DMS53 (cell line): ENCODE results near the gene LRRC4B.

Experiments
- DNase-seq: peaks from one replicate; lab custom pipeline; 2025; lab: John Stamatoyannopoulos, UW

The LRRC4B gene

GRCh38 chr19:50522881-50523280 is 45.4 kb downstream of the LRRC4B start:
- no peak for DNase-seq

- no peak for DNase-seq
Measured at GRCh38 chr19:50520822-50521465, 47.3 kb downstream of the LRRC4B start.

GRCh38 chr19:50519006-50519575 is 49.1 kb downstream of the LRRC4B start:
- DNase-seq = no peak

GRCh38 chr19:50518091-50519005 is 49.9 kb downstream of the LRRC4B start:
- DNase-seq = no peak

GRCh38 chr19:50517704-50518075 is 50.5 kb downstream of the LRRC4B start:
- DNase-seq = no peak

GRCh38 chr19:50516964-50517703 is 51.1 kb downstream of the LRRC4B start:
- DNase-seq = no peak

DNA sequence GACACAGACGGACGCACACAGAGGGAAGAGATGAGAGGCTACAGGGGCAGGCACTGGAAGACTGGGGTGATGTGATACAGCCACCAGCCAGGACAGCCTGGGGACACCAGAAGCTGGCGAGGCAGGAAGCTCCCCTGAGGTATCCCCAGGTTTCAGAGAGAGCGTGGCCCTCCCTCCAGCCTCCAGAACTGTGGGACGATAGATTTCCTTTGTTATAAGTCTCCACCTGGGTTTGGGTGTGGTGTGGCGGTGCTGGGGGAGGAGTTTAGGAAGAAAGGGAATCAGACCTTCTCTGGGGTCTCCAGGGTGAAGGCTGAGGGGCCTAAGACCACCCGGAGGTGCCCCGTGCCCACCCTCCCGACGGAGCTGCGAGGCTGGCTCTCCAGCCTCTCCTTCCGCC is 51.8 kb downstream of the LRRC4B start:
- DNase-seq = no peak

DNA sequence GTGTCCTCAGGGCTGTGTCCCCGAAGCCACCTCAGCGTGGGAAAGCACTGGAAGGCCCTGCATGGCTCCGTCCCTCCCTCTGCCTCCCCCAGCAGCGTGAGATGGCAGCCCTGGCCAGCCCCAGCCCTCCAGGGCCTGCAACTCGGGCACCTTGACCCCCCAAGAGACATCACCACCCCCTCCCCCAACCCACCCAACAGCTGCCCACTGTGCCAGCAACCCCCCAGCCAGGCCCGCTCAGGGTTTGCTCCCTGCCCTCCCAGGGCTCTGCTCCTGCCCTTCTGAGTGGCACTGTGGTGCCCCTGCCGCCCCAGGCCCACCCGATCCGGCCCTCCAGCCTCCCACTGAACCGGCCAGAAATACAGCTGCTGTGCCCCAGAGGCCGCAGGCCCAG is 53.1 kb downstream of the LRRC4B start:
- DNase-seq = no peak

DNA sequence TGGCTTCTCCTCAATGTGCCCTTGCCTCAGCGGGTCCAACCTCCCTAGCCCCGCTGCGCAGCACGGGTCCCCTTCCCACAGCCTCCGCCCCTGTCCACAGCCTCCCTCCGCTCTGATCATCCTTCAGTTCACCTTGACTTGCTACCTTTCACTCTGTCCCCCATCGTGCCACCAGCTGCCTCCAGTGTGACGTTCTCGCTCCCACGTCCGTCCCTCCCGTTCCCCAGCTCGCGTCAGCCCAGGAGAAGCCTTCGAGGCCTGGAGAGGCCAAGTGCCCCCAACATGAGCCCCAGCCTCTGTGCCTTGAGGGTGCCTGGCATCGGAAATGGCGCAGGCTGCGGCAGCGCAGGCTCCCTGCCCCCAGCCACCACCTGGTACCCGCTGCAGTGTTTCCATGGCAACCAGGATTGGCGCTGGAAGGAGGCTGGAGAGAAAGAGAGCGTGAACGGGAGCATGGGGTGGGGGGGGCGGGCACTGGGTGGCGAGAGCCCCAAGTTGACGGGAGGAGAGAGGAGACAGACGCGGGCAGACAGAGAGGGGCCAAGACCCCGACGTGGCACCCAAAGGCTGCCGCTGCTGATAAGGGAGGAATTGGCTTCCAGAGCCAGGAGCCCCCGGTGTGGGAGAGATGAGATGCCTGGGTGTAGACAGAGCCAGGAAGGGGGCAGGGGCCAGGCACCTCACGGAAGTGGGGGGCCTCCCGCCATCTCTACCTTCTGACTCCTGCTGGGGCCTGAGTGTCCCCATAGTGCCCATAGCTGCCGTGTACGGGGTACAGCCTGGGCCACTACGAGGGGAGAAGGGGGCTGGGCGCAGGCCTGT is 53.7 kb downstream of the LRRC4B start:
- DNase-seq = peak; percentile 67

- peak; percentile 28 for DNase-seq
Measured at GRCh38 chr19:50513746-50514345, 54.4 kb downstream of the LRRC4B start, which contains the start of gene ASPDH. Gene ASPDH, minus strand, starts transcription at chr19:50513913. Its CDS starts 90 bp downstream, at chr19:50513823.

DNA sequence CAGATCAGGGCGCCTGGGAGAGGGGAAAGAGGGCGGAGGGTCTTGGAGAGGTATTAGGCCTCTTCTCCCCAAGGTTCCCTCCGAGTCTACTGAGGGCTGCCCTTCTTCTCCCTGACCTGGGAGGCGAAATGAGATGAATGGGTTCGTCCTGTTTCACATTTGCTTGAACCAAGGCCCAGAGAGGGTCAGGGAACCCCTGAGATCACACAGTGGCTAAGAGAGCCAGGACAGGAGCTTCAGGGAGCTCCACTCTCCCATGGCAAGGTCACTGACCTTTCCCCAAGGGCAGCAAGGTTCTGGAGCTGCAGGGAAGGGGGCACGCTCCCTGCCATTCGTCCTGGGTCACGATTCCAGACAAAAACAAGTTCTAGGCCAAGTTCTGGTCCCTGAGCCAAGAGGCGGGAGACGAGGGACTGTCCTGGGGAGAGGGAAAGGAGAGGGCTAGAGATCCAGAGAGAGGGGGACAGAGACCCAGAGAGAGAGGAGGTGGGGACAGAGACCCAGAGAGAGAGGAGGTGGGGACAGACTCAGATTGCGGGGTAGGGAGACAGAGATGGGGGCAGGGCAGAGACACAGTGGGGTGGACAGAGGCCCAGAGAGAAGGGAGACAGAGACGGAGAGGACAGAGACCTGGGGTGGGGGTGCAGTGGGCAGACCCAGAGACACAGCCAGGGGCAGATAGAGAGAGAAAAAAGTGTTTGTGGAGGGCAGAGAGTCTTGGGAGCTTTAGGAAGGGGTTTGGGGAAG is 55.1 kb downstream of the LRRC4B start:
- DNase-seq = no peak

DNA sequence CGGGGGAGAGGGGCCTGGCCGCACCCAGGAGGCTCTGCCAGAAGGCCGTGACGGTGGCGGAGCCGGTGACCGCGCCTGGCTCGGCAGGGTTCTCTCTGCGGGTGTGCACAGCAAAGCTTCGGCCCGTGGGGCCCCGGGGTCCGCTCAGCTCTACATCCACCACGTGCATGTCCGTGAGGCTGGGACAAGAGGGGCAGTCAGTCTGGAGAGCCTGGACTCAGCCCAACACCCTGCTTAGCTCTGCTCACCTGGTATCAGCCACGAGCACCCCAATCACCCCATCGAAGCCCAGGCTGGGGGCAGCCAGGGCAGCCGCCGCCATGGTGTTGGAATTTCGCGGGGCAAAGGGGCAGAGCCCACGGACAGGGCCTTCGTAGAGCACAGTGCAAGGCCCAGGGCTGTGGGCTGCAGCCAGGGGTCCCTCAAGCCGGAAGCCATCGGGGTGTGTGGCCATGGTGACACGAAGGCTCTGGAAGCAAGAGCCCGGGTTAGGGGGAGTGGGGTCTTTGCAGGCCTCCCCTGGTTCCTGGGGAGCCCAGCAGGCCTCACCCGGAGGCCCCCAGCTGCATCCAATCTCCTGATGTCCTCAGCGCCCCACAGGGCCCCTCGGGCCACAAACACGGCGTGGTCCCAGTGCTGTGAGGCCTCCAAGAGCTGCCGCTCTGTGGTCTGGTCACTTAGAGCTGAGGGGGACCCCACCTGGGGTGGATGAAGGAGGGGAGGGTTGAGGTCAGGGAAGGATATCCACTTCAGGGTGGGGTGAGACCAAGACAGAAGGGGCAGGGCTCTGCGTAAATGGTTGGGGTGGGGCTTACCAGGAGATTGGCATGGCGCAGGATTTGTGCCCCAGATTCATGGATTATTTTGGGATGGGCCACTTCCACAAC is 55.9 kb downstream of the LRRC4B start:
- DNase-seq = no peak

DNA sequence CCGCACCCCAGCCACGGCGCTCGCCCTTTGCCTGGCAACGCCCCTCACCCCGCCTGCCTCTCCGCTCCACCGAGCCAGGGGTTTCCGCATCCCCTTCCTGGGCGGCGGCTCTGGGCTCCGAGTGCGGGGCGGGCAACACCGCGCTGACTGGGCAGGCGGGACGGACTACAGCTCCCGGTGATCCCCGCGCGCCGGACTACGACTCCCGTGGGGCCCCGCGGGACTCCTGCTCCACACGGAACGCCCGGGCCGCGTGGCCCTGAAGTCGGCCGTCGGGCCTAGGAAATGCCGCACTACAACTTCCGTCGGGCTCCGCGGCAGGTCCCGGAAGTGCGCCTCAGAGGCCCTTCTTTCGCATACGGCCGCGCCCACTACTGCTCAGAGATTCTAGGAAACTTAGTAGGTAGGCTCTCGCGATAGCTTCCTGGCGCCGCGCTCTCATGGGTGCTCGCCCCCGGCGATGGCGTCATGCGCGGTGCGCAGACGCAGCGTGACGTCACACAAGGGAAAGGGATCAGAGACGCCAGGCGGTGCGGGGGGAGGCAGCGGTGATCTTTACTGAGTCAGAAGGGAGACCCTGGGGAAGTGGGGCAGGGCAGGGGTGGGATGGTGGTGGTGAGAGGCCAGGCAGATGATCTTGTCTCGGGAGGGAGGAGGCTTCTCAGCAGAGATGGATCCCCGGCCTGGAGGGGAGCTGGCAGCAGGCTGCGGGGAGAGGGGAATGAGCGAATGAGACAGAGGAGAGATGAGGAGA is 57.0 kb downstream of the LRRC4B start, which contains the start of gene JOSD2:
Gene JOSD2, minus strand, starts transcription at position 123 of the 754 bp plus-strand sequence. CDS start 760 bp downstream, outside the sequence.
- DNase-seq = peak; percentile 96

DNA sequence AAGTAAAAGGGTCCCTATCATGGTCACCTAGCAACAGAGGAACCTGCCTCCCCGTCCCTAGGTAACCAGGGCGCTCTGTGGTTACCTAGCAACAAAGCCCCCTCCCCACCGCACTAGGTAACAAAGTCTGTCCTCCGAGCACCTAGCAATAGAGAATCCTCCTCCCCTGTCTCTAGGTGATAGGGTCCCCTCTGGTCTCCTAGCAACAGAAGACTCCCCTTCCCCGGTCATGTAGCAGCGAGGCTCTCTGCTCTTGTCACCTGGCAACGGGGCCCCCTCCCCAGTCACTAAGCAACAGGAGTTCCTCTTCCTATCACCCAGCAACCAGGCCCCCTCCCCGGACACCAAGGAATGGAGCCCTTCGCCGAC is 57.6 kb downstream of the LRRC4B start:
- DNase-seq = no peak

- DNase-seq = no peak
Measured at GRCh38 chr19:50510121-50510670, 58.0 kb downstream of the LRRC4B start.

DNA sequence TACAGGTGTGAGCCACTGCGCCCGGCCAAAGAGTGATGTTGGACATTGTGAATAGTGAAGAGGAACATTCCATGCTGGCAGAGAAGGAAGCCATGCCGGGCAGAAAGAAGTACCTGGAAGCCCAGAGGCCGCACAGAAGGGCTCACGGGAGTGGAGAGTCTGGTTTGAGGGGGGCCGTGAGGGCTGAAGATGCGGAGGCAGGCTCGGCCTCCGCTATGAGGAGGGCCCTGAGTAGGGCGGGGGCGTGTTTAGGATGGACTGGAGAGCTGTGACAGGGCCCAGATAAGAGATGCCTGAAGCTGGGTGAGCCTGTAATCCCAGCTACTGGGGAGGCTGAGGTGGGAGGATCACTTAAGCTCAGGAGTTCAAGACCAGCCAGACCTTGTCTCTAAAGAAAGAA is 58.9 kb downstream of the LRRC4B start:
- no peak for DNase-seq

DNA sequence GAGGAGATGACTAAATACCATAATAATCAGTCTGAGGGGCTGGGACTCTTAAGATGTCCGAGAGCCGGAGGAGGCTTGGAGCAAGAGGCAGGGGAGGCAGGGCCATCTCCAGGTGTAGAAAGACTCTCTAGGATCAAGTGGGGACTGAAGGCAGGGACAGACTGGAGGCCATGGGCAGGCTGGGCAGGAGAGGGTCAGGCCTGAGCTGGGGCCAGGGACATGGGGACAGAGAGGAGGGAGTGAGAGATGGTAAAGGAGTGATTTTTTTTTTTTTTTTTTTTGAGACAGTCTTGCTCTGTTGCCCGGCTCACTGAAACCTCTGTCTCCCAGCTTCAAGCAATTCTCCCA is 59.4 kb downstream of the LRRC4B start:
- DNase-seq = no peak

GRCh38 chr19:50507376-50507775 is 60.9 kb downstream of the LRRC4B start:
- DNase-seq = no peak
